ENCODE data around the gene PREPL.

DNA sequence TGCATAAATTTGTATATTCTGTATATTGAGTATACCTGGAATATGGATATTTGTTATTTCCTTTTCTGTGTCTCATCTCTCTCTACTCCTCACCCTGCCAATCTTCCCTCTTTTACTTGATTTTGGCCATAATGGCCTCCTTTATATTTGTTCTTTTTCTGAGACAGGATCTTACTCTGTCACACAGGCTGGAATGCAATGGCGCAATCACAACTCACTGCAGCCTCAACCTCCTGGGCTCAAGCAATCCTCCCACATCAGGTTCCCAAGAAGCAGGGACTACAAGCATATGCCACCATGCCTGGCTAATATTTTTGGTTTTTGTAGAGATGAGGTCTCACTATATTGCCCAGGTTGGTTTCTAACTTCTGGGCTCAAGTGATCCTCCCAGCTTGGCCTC lies 30.5 kb downstream of the PREPL start:
- TF ChIP-seq EZH2 (IDR thresholded peaks at IDR 0.05; ENCODE audit: insufficient read depth, poor library complexity, severe bottlenecking) (no peak), EZH2phosphoT487 (IDR thresholded peaks at IDR 0.05; ENCODE audit: insufficient read depth, low read depth) (no peak)
